Measurements from ENCODE around the gene CIB4.

Gene CIB4

DNA sequence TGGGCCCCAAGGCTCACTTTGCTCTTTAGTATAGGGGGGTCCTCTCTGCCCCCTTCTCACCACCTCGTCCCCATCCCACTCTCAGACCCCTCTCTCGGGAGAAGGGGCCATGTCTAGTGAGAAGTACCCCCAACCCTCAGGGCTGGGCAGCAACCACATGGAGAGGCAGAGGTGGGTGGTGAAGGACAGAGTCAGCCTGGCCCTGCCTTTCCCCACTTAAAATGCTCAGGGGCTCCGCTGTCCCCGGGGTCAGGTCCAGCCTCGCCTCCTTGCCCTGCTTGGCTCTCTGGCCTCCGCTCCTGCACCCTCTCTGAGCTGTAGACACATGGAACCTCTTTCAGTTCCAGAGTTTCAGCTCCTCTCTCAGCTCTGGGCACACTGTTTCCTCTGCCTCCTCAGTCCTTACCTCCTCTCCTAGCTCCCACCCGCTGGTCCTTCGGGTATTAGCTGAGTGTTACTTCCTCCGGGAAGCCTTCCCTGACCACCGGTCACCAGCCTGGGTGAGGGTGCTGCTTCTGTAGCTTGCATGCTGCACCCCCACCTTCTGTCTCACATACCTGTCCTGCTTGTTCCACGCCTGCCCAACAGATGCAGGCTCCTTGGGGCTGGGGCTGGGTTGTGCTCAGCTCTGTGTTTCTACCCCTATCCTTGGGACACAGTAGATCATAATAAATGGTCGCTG, 83.8 kb downstream of the CIB4 start:
- DNase-seq (ENCODE audit: low read depth), result no peak
- TF ChIP-seq, protein P1, sequence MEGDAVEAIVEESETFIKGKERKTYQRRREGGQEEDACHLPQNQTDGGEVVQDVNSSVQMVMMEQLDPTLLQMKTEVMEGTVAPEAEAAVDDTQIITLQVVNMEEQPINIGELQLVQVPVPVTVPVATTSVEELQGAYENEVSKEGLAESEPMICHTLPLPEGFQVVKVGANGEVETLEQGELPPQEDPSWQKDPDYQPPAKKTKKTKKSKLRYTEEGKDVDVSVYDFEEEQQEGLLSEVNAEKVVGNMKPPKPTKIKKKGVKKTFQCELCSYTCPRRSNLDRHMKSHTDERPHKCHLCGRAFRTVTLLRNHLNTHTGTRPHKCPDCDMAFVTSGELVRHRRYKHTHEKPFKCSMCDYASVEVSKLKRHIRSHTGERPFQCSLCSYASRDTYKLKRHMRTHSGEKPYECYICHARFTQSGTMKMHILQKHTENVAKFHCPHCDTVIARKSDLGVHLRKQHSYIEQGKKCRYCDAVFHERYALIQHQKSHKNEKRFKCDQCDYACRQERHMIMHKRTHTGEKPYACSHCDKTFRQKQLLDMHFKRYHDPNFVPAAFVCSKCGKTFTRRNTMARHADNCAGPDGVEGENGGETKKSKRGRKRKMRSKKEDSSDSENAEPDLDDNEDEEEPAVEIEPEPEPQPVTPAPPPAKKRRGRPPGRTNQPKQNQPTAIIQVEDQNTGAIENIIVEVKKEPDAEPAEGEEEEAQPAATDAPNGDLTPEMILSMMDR (IDR thresholded peaks at IDR 0.05; ENCODE audit: control insufficient read depth, insufficient read depth, low read depth, low read length, missing control alignments), result no peak
- no peak overlapping the region for H3K4me3 ChIP-seq (ENCODE audit: control insufficient read depth, low read depth, low read length)

DNA sequence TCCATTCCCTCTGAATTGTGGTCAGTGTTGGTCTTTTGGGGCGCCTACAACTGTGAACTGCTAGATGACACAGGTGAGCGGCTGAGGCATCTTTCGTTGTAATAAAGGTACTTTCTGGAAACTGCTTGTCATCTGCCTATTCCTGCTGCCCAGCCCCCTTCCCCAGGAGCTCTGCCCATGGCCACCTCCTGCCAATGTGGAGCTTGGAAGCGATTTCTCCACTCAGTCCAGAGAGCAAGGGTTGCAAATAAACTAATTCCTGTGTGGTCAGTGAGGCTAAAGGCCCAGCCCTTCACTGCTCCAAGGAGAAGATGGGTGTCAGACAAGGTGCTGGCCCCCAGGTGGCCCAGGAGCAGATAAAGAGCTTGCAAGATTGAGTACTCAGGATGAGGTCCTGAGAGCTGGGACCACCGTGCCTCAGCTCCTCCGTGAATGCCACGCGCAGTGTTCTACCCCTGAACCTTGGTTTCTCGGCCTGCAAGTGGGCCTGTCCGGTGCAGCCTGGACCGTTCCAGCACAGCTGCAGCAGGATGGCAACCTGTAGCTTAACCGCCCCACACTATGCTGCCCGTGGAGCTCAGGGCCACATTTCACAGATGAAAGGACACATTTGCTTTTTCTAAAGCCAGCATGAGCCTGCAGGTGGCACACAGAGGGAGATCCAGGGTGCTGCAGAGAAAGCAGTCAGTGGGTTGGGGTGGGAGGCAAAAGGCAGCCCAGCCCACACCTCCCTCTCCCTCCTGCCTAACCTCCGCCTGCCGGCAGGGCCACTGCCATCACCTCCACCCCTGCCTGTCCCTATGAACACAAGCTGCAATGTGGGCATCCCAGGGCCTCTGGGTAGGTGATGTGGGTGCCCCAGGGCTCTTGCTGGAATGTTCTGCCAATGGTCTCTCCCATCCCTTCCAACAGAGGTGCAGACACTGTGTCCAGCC, 84.6 kb downstream of the CIB4 start:
- no peak overlapping the region for H3K4me3 ChIP-seq (ENCODE audit: control insufficient read depth, low read depth, low read length)
- DNase-seq (ENCODE audit: low read depth), result no peak
- TF ChIP-seq, protein P1 (IDR thresholded peaks at IDR 0.05; ENCODE audit: control insufficient read depth, insufficient read depth, low read depth, low read length, missing control alignments), result no peak

DNA sequence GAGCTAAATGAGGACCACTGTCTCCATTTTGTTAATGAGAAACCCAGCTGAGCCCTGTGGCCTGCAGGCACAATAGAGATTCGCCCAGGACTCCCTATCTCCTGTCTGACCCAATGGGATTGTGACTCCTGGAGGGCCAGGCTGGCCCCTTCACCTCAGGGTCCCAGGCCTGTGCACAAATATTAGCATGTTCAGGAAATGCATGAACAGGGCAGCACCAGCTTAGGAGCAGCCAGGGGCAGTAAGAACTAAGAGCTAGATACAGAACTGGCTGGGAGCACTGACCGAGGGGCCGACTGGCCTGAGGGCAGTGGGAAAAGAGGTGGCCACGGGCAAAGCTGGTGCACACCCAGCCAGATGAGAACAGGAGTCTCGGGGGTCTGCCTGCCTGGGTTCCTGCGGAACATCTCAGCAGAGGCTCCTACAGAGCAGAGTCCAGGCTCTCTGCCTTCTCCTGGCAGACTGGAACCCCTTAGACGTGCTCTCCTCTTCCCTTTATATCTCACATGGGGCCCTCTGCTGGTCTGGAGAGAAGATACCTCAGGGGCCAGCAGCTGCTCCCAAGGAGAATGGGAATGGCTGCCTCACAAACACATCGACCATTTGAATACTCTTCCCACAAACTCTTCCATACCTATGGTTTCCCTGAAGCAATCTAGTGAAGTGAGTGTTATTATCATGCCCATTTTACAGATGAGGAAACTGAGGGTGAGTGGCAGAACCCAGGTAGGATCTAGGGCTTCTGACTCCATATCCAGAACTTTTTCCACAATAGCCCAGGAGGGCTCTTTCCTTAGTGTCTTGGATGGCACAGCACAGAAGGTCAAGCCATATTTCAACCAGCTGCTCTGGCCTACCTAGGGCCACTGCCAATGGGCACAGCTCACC, 85.7 kb downstream of the CIB4 start:
- no peak for DNase-seq (ENCODE audit: low read depth)
- no peak overlapping the region for H3K4me3 ChIP-seq (ENCODE audit: control insufficient read depth, low read depth, low read length)
- TF ChIP-seq, protein P1 (IDR thresholded peaks at IDR 0.05; ENCODE audit: control insufficient read depth, insufficient read depth, low read depth, low read length, missing control alignments), result peak; percentile 30

DNA sequence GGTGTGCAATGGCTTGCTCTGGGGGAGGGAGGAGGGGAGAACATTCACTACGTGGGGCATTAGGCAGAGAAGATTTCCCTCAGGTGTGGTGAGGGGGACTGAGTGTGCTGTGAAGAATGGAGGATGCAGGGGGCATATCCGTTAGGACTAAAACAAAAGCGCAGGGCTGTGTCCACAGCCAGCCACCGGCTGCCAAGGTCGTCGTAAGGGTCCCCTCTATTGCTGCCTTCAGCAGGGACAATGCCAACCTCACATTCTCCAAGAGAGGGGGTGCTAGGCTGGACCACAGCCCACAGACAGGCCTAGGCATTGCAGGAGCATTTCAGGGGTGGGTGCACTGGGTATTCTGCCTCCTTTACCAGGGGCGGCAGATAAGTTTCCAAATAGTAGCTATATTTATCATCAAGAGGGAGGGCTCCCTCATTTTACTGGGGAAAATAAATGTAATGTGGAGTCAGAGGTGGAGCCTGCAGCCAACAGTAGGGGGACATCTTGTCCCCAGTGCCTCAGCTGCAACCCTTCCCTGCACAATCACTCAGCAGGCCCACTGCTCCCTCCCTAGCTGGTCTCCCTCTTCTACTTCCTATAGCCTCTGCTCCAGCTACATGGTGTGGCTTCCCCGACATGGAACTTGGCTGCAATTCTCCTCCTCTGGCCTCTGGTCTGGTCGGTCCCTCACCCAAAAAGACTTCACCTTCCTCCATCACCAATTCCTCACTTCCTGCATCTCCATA, 88.4 kb downstream of the CIB4 start:
- TF ChIP-seq, protein P1 (IDR thresholded peaks at IDR 0.05; ENCODE audit: control insufficient read depth, insufficient read depth, low read depth, low read length, missing control alignments), result no peak
- DNase-seq (ENCODE audit: low read depth), result no peak
- no peak overlapping the region for H3K4me3 ChIP-seq (ENCODE audit: control insufficient read depth, low read depth, low read length)

DNA sequence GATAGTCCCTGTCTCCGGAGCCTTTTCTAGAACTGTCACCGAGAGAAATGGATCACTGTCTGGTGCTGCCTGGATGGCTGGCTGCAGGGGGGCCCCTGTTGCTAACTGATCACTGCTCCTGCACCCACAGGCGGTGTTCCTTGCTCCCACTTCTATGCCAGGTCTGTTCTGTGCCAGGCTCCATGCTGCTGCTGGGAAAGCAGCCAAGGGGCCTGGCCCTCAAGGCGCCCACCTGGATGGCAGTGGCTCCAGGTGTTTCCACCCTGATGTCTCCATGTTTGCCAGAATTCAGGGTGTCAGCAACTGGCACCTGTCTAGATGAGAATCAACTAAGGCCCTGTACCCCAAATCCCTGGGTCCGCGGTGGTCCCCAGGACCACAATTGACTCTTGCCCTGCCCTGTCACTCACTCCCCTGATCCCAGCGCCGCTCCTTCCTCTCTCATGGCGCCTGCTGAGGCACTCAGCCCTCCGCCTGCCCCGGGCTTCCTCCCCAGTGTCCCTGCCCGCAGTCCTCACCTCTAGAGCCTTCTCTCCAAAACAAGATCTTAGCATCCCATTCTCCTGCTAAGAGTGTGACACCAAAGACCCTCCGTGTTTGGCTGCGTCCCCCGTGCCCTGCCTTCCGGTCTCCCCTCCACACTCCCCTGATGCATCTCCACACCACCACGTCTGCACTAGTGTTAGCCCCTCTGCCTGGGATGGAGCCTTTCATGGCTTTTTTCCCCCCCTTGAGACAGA, 90.7 kb downstream of the CIB4 start:
- TF ChIP-seq, protein P1 (IDR thresholded peaks at IDR 0.05; ENCODE audit: control insufficient read depth, insufficient read depth, low read depth, low read length, missing control alignments), result no peak
- H3K4me3 ChIP-seq (ENCODE audit: control insufficient read depth, low read depth, low read length), result no peak overlapping the region
- no peak for DNase-seq (ENCODE audit: low read depth)
